GM23248 (cell line): ENCODE measurements around the gene BUB1B. TPM values are rescaled to one million over a fixed set of nuclear protein-coding genes. Genes with fewer than 3 reads are reported as not detected.
"Not testable (repeated sequence)": the region's sequence is repeated elsewhere in the genome, so short reads cannot be mapped to it uniquely, and the experiment has no call there.

Experiments
- DNase-seq: peaks from one replicate; pipeline ENCODE4 v3.0.0-alpha.2; 2015
- H2AFZ ChIP-seq: fragments of 200-600 bp; sonication (generic); 2 replicates; pipeline ENCODE4 v1.6.1; 2016; ENCODE audit warnings: antibody characterized with exemption
- H3F3A ChIP-seq: fragments of 200-600 bp; sonication (generic); 2 replicates; pipeline ENCODE4 v1.6.1; 2016; ENCODE audit warnings: mild to moderate bottlenecking, antibody characterized with exemption, mixed run types; ENCODE audit not compliant: insufficient read depth
- H3K27ac ChIP-seq: fragments of 200-600 bp; sonication (generic); 2 replicates; pipeline ENCODE4 v1.5.1; 2016; ENCODE audit warnings: mild to moderate bottlenecking
- H3K27me3 ChIP-seq: fragments of 200-600 bp; sonication (generic); replicated peaks from 2 replicates; pipeline ENCODE4 v1.6.1; 2016; ENCODE audit warnings: mild to moderate bottlenecking; ENCODE audit not compliant: insufficient read depth
- H3K36me3 ChIP-seq: fragments of 200-600 bp; sonication (generic); 2 replicates; pipeline ENCODE4 v1.6.1; 2016; ENCODE audit warnings: low read depth, mild to moderate bottlenecking
- H3K4me1 ChIP-seq: fragments of 200-600 bp; sonication (generic); 2 replicates; pipeline ENCODE4 v1.6.1; 2016; ENCODE audit warnings: mild to moderate bottlenecking; ENCODE audit not compliant: insufficient read depth
- H3K4me2 ChIP-seq: fragments of 200-600 bp; sonication (generic); one replicate; pipeline ENCODE4 v1.6.1; 2016; ENCODE audit warnings: mild to moderate bottlenecking; ENCODE audit not compliant: unreplicated experiment
- H3K4me3 ChIP-seq: fragments of 200-600 bp; sonication (generic); 2 replicates; pipeline ENCODE4 v1.5.1; 2016; ENCODE audit warnings: mild to moderate bottlenecking
- H3K79me2 ChIP-seq: fragments of 200-600 bp; sonication (generic); 2 replicates; pipeline ENCODE4 v1.6.1; 2016; ENCODE audit warnings: mild to moderate bottlenecking; ENCODE audit not compliant: insufficient read depth
- H3K9ac ChIP-seq: fragments of 200-600 bp; sonication (generic); 2 replicates; pipeline ENCODE4 v1.6.1; 2016; ENCODE audit warnings: mild to moderate bottlenecking
- H3K9me2 ChIP-seq: fragments of 200-600 bp; sonication (generic); 2 replicates; pipeline ENCODE4 v1.6.1; 2016; ENCODE audit warnings: mixed run types, mild to moderate bottlenecking, moderate library complexity; ENCODE audit not compliant: insufficient read depth
- H3K9me3 ChIP-seq: fragments of 200-600 bp; sonication (generic); one replicate; pipeline ENCODE4 v1.6.1; 2017; ENCODE audit warnings: low read depth
- H4K20me1 ChIP-seq: fragments of 200-600 bp; sonication (generic); 2 replicates; pipeline ENCODE4 v1.6.0; 2016; ENCODE audit not compliant: insufficient read depth
- EZH2 ChIP-seq: fragments of 200-600 bp; sonication (generic); IDR thresholded peaks from 2 replicates; pipeline ENCODE4 v1.6.1; 2018; ENCODE audit warnings: antibody characterized with exemption, mild to moderate bottlenecking; ENCODE audit not compliant: insufficient read depth, poor library complexity, severe bottlenecking
- EZH2phosphoT487 ChIP-seq: fragments of 200-600 bp; sonication (generic); IDR thresholded peaks from 2 replicates; pipeline ENCODE4 v1.6.1; 2018; ENCODE audit warnings: antibody characterized with exemption, moderate library complexity, mild to moderate bottlenecking, low read depth; ENCODE audit not compliant: insufficient read depth
- WGBS, 2 experiments: methylation state at CpG; one replicate each; pipeline ENCODE4 v1.1.6; 2015 to 2017; ENCODE audit warnings: low lambda C conversion rate in 2 of 2, low coverage in 1 of 2; ENCODE audit errors: missing lambda C conversion rate in 2 of 2; 5-methylcytosine and 5-hydroxymethylcytosine counted together
- in situ Hi-C: fragments of 300-500 bp; cut with MboI; formaldehyde crosslinking; loops from 2 replicates; pipeline ENCODE4 v1.15.0; 2020
- polyA plus RNA-seq: library from polyadenylated mRNA; unstranded; fragments of >200 nt; fragmentation: Nextera tagmentation; extraction: Ambion mirVana; gene quantifications from 2 replicates; pipeline ENCODE4 v1.2.1, GENCODE V29; 2016
- total RNA-seq: library from RNA; depleted of rRNA; stranded (reverse); fragments of >200 nt; shearing (Covaris generic); gene quantifications from 2 replicates; pipeline ENCODE4 v1.2.3, GENCODE V29; 2014

The BUB1B gene
- total and polyA plus RNA-seq, 2 experiments from 2014 or later: 9.4 to 10.2 TPM

- H3K27me3 ChIP-seq: no peaks in the 10 kb centered on the region
- no peaks in the 10 kb centered on the region for H4K20me1 ChIP-seq
- 68 to 72% methylated on average over 9 of the region's 9 CpGs for WGBS, 2 experiments
- H3K4me1 ChIP-seq: 0 out of 2 replicates have a peak, but pooled peaks cover 4% of the 10 kb centered on the region
- H2AFZ ChIP-seq: no peak overlapping the region
- TF ChIP-seq EZH2 (no peak), EZH2phosphoT487 (no peak)
- H3K9me2 ChIP-seq: no peaks in the 10 kb centered on the region
- H3K4me2 ChIP-seq: no peak overlapping the region
- in situ Hi-C loops: no loop called here
- H3K27ac ChIP-seq: no peak overlapping the region
- no peaks in the 10 kb centered on the region for H3K9me3 ChIP-seq
- H3K4me3 ChIP-seq: no peak overlapping the region
- DNase-seq: peak; percentile 59
- H3F3A ChIP-seq: no peaks in the 10 kb centered on the region
- H3K9ac ChIP-seq: no peak overlapping the region
- H3K36me3 ChIP-seq: no peaks in the 10 kb centered on the region
- H3K79me2 ChIP-seq: no peaks in the 10 kb centered on the region
Observed at GRCh38 chr15:40150163-40150925, 10.5 kb upstream of the BUB1B start.

GRCh38 chr15:40151499-40151898 is 9.4 kb upstream of the BUB1B start:
- no peak for DNase-seq
- Histone ChIP-seq H3K4me2 (no peak overlapping the region), H3K9me3 (no peaks in the 10 kb centered on the region), H3K27me3 (no peaks in the 10 kb centered on the region), H3K9me2 (no peaks in the 10 kb centered on the region), H3F3A (no peaks in the 10 kb centered on the region), H2AFZ (no peak overlapping the region), H3K79me2 (no peaks in the 10 kb centered on the region), H3K27ac (no peak overlapping the region), H4K20me1 (no peaks in the 10 kb centered on the region), H3K4me1 (no peaks in the 10 kb centered on the region), H3K36me3 (no peaks in the 10 kb centered on the region), H3K9ac (no peak overlapping the region), H3K4me3 (no peak overlapping the region)
- WGBS, 2 experiments: 37 to 38% methylated on average over 6 of the region's 6 CpGs
- in situ Hi-C loops: no loop called here
- TF ChIP-seq EZH2 (no peak), EZH2phosphoT487 (no peak)

GRCh38 chr15:40151991-40152390 is 8.9 kb upstream of the BUB1B start:
- no peaks in the 10 kb centered on the region for H3K4me1 ChIP-seq
- no peaks in the 10 kb centered on the region for H3K36me3 ChIP-seq
- H3K9me2 ChIP-seq: no peaks in the 10 kb centered on the region
- H3K9ac ChIP-seq: no peak overlapping the region
- TF ChIP-seq EZH2: no peak
- TF ChIP-seq EZH2phosphoT487: no peak
- H4K20me1 ChIP-seq: no peaks in the 10 kb centered on the region
- no peak overlapping the region for H3K4me3 ChIP-seq
- no peaks in the 10 kb centered on the region for H3K9me3 ChIP-seq
- no peak overlapping the region for H3K4me2 ChIP-seq
- no peaks in the 10 kb centered on the region for H3F3A ChIP-seq
- 84 to 92% methylated on average over 4 of the region's 4 CpGs for WGBS, 2 experiments
- H2AFZ ChIP-seq: no peak overlapping the region
- in situ Hi-C loops: no loop called here
- DNase-seq: no peak
- no peaks in the 10 kb centered on the region for H3K27me3 ChIP-seq
- no peak overlapping the region for H3K27ac ChIP-seq
- no peaks in the 10 kb centered on the region for H3K79me2 ChIP-seq

GRCh38 chr15:40154821-40155220 is 6.0 kb upstream of the BUB1B start:
- H3K4me2 ChIP-seq, H3K9me2 ChIP-seq, H3K9ac ChIP-seq, H3K4me3 ChIP-seq, H3F3A ChIP-seq, H3K9me3 ChIP-seq, in situ Hi-C loops, H4K20me1 ChIP-seq, H3K79me2 ChIP-seq, H2AFZ ChIP-seq, H3K27me3 ChIP-seq, H3K4me1 ChIP-seq, DNase-seq, H3K36me3 ChIP-seq, H3K27ac ChIP-seq: not testable (repeated sequence)
- WGBS, 2 experiments: 40 to 100% methylated on average over 1 of the region's 1 CpG
